OCI-LY3 (cell line): Measurements from ENCODE around the gene MPHOSPH10.

Source experiments
- EZH2phosphoT487 ChIP-seq: fragments of 200-600 bp; shearing (Covaris generic); IDR thresholded peaks from 2 replicates; pipeline ENCODE4 v1.6.1; 2018; ENCODE audit warnings: antibody characterized with exemption, mixed run types, low read depth
- TF ChIP-seq, protein P1 (sequence below): fragments of 200-600, 300-600 bp; sonication (generic); IDR thresholded peaks from 2 replicates; pipeline ENCODE4 v1.5.1; 2014; ENCODE audit warnings: antibody characterized with exemption, low read length, low read depth

DNA sequence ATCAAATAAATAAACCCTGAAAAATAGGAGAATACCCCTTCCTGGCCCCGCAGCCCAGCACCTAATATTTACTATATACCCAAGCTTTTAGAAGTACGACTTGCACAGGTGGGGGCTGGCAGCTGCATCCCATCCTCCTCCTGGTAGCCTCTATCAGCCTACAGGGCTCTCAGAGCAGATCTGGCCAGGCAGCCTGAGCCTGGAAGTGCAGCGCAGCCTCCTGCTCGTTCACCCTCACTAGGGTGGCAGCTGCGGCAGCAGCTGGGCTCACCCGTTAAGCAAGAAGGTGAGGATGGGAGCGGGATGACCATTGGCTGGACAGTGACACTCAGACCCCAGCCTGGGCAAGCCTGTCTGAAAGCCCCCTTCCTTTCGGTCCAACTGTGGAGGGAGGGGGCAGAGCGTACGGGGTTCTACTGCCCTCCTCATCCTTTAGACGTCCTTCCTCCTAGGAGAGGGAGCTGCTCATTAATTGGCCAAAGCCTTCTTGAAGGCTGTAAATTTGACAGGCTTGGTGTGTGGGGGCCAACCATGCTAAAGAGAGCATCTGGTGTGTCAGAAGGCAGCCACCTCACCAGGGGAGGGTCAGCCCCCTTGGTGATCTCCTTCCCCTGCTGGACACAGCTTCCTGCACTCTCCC, 23.3 kb downstream of the MPHOSPH10 start:
- TF ChIP-seq, protein P1, sequence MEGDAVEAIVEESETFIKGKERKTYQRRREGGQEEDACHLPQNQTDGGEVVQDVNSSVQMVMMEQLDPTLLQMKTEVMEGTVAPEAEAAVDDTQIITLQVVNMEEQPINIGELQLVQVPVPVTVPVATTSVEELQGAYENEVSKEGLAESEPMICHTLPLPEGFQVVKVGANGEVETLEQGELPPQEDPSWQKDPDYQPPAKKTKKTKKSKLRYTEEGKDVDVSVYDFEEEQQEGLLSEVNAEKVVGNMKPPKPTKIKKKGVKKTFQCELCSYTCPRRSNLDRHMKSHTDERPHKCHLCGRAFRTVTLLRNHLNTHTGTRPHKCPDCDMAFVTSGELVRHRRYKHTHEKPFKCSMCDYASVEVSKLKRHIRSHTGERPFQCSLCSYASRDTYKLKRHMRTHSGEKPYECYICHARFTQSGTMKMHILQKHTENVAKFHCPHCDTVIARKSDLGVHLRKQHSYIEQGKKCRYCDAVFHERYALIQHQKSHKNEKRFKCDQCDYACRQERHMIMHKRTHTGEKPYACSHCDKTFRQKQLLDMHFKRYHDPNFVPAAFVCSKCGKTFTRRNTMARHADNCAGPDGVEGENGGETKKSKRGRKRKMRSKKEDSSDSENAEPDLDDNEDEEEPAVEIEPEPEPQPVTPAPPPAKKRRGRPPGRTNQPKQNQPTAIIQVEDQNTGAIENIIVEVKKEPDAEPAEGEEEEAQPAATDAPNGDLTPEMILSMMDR, result no peak
- no peak for TF ChIP-seq EZH2phosphoT487
